SW480 (cell line): ENCODE measurements around the gene PDE6A.

Experiments used
- DNase-seq: peaks from one replicate; pipeline ENCODE4 v3.0.0-alpha.2; 2016; ENCODE audit warnings: low spot score

PDE6A gene

DNA sequence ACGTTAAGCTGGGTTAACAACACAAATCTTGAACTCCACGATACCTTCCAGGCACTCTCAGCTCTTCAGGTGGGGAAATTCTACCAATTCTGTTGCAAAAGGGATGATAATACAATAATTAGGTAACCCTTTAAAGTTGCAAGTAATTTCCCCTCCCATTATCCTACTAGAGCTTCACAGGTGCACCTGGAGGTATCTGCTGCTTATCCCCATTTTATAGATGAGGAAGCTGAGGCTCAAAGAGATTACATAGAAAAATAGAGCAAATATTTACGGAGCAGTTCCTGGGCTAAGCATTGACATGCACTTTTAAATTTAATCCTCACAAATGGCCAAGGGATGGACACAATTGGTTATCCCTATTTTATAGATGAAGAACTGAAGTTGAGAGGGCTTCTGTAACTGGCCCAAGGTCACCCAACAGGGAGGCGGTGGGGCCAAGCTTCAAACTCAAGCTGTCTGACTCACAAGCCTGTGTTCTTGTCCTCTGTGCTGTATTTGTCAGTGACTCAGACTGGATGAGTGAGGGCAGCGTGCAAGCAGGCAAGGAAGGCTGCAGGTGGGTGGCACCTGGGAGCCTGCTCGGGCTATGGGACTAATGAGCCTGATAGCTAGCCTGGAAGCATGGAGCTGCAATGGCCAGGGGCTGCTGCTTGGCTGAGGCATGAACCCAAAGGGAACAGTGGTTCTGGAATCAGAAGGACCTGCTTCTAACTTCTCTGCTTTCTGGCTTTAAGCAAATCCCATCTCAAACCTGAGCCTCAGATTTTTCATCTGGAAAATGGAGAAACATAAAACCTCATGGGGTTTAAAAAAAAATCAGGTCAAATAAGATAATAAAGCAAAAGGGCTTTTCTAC, 105.5 kb downstream of the PDE6A start:
- no peak for DNase-seq

DNA sequence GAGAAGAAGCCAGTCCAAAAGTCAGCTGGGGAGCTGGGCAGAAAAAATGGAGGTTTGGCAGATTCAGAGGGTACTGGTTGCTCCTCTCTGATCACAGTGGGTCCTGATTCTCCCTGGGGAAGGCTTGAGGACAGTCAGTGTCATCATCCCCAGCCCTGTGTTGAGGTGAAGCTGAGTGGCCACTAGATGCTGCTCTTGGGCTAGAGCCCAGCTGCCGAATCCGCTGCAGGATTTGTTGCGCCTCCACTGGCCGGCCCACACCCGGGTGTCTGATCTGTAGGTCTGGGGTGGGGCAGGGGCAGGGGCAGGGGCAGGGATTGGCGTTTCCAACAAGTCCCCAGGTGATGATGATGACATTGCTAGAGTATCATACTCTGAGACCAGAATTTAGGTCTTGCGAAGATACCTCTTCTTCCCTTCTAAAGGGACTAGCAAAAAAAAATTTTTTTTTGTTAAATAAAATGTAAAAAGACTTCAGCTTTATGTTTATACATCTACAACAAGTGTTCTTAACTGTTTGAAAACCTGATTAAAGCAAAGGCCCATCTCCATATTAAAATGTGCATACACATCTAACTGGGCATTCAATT, 106.8 kb downstream of the PDE6A start:
- peak; percentile 64 for DNase-seq

DNA sequence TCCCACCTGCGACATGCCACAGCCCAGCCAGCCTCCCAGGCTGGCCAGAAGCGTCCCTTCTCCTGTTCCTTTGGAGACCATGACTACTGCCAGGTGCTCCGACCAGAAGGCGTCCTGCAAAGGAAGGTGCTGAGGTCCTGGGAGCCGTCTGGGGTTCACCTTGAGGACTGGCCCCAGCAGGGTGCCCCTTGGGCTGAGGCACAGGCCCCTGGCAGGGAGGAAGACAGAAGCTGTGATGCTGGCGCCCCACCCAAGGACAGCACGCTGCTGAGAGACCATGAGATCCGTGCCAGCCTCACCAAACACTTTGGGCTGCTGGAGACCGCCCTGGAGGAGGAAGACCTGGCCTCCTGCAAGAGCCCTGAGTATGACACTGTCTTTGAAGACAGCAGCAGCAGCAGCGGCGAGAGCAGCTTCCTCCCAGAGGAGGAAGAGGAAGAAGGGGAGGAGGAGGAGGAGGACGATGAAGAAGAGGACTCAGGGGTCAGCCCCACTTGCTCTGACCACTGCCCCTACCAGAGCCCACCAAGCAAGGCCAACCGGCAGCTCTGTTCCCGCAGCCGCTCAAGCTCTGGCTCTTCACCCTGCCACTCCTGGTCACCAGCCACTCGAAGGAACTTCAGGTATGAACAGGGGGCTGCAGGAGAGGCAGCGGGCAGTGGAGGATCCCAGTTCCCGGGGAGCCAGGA, 108.0 kb downstream of the PDE6A start:
- DNase-seq = no peak

DNA sequence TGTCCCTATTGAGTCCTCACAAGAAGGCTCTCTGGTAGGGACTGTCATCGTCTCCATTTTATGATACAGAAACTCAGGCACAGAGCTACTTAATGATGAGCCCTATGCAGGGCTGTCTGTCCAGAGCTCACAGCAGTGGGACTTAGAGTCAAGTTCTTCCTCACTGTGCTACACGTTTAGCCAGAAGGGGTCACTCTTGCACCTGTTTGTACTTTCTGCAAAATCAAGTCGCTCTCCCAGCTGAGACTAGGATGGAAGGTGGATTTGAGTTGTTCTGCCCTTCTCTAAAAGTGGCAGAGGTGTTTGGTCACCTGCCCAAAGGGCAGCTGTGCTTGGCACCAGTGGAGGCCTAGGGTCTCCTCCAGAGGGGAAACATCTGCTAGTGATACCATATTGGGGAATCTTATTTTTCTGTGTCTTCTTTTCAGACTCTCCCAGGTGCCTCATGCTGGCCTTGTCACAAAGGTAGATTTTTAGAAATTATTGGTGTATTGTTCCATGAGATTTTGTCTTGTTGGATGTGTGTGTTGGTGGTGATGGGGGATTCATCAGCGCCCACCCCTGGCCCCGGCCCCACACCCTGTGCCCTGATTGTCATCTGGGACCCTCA, 110.2 kb downstream of the PDE6A start:
- peak; percentile 70 for DNase-seq

DNA sequence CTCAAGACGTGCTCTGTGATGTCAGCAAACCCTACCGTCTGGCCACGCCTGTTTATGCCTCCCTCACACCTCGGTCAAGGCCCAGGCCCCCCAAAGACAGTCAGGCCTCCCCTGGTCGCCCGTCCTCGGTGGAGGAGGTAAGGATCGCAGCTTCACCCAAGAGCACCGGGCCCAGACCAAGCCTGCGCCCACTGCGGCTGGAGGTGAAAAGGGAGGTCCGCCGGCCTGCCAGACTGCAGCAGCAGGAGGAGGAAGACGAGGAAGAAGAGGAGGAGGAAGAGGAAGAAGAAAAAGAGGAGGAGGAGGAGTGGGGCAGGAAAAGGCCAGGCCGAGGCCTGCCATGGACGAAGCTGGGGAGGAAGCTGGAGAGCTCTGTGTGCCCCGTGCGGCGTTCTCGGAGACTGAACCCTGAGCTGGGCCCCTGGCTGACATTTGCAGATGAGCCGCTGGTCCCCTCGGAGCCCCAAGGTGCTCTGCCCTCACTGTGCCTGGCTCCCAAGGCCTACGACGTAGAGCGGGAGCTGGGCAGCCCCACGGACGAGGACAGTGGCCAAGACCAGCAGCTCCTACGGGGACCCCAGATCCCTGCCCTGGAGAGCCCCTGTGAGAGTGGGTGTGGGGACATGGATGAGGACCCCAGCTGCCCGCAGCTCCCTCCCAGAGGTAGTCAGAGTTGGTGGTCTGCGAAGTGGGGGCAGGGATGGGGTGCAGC, 111.3 kb downstream of the PDE6A start:
- no peak for DNase-seq

DNA sequence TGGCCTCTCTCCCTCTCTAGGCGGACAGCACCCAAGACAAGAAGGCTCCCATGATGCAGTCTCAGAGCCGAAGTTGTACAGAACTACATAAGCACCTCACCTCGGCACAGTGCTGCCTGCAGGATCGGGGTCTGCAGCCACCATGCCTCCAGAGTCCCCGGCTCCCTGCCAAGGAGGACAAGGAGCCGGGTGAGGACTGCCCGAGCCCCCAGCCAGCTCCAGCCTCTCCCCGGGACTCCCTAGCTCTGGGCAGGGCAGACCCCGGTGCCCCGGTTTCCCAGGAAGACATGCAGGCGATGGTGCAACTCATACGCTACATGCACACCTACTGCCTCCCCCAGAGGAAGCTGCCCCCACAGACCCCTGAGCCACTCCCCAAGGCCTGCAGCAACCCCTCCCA, 112.0 kb downstream of the PDE6A start:
- no peak for DNase-seq

DNA sequence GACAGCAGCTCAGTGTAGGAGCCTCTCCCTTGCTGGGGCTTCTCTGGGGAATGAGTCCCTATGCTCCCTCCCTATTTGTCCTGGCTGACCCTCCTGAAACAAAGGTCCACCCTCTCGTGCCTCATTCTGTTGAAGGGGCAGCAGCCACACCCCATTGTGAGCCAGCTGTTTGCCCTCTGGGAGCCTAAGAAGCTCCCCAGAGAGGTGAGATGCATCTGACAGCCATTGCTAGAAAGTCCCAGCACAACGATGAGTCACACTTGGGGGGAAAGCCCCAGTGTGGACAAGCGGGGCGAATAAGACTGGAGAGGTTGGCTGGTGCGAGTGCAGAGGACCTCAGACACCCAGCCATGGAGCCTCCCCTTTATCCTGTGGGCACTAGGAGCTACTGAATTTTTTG, 113.1 kb downstream of the PDE6A start:
- DNase-seq = no peak

DNA sequence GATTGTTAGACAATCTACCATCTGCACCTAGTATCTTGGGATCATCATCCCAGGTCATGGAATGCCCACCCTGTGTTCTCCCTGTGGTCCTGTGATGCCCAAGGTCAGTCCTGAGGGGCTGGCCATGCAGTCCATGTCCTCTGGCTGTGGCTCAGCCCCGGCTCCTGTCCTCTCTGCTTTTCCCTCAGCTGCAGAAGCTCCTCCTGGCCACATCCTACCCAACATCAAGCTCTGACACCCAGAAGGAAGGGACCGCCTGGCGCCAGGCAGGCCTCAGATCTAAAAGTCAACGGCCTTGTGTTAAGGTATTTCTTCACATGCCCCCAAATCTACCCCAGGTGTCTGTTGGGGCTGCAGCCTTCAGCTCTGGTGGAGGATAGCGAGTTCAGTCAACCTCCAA, 114.0 kb downstream of the PDE6A start:
- DNase-seq = no peak

DNA sequence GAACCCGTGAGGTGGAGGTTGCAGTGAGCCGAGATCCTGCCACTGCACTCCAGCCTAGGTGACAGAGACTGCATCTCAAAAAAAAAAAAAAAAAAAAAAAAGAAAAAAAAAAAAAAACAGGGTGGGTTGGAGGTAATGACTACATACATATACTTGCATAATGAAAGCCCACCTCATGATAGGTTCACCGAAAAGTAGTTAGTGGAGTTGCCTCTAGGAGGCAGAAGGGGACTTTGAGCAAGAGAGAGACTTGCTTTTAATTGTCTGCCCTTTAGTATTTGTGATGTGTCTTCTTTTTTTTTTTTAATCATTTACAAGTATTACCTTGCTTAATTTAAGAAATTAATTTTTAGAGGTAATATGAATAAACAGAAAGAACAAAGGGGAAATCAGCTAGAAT, 114.6 kb downstream of the PDE6A start:
- DNase-seq = no peak

DNA sequence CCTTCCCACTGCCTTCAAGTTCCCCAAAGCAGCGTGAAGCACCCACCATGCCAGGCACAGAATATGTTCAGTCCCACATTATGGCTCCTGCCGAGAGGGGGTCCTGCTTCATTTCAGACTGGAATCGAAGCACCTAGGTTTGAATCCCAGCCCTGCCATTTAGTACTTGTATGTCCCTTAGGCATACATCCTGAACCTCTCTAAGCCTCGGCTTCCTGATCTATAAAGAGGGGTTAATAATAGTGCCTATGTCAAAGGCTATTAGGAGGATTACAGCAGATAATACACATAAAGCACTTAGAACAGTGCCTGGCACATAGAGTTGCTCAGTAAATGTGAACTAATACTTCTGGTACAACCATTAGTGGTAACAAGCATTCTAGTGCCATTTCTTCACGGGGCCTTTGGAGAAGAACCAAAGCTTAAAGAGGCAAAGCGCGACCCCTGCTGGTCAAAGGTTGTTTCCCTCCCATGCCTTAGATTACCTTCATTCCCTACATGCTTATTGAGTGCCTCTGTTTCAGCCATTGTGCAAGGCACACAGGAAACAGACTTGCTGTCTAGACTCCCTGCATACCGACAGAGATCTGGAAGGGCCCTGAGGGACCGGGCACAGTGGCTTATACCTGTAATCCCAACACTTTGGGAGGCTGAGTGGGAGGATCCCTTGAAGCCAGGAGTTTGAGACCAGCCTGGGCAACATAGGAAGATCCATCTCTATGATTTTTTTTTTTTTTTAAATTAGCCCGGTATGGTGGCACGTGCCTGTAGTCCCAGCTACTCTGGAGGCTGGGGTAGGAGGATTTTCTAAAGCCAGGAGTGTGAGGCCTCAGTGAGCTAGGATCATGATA, 116.2 kb downstream of the PDE6A start:
- DNase-seq = peak; percentile 86

DNA sequence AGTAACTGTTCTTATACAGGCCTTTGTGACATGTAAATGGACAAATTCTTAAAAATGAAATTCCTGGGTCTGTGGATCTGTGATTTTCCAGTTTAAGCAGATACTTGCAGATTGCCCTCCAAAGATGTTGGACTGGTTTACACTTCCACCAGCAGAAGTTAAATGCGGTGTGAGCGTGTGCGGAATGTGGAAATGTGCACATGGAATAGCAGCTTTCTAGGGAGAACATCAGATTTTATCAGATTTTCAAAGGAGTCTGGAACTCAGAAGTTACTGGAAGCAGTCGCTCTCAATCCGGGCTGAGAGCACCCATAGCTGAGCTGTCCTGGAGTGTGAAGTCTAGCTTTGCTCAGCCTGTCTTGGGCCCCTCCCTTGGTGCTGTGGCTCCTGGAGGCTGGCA, 117.0 kb downstream of the PDE6A start:
- DNase-seq = no peak

DNA sequence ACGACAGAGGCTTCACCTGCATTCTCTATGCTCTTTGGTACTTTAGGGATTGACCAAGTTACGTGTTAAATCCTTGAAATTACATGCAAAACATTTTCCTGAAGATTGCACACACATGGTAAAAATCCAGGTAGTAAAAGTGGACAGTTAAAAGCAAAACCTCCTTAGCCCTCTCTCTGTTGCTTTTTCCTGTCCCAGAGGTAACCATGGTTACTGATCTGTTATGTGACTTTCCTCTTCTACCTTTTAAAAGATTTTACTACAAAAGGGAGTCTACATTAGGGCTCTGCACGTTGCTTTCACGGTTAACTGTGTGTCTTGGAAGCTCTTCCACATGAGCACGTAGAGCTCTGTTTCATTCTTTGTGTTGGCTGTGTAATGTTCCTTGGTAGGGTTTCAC, 117.5 kb downstream of the PDE6A start:
- DNase-seq = no peak

DNA sequence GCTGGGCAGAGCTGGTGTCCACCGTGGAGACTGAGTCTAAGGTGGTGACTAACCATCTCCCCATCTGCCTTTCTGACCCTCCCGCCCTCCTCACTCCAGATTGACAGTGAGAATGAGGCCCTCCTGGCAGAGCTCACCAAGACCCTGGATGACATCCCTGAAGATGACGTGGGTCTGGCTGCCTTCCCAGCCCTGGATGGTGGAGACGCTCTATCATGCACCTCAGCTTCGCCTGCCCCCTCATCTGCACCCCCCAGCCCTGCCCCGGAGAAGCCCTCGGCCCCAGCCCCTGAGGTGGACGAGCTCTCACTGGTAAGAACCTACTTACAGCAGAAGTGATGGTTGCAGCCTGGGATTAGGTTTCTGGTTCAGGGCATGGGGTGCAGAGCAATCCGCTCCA, 118.0 kb downstream of the PDE6A start:
- DNase-seq = no peak

DNA sequence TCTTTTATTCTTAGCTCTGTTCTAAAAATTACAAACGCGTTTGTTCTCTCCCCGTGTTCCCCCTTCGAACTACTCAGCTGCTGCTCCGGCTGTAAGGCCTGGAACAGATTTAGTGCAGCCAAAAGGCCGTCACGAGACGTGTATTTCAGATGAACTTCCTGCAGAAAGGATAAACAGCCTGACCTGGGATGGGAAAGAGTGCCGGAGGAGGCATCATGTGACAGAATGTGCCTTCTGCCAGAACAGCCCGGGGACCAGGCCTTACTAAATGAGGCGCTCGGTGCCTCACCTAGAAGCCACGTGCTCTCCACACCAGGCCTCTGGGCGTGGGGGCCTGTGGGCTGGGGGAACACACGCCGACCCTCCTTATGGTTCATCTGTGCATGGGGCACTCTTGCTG, 119.7 kb downstream of the PDE6A start:
- no peak for DNase-seq

DNA sequence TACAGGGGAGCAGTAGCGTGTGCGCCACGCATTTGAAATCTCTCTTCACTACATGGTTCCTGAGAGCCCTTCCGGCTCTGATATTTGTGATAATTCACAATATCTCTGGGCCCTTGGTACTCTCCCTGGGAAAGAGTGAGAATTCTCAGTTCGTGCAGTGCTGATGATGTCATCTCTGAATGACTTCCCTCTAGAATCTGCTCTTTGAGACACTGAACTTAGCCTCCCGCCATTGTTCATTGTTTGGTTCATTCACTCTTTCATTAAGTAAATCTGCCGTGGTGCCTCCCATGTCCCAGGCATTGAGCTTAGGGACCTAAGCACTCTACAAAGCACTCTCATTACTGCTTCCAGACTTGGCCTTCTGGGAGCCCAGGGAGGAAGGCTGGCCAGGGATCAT, 120.5 kb downstream of the PDE6A start:
- no peak for DNase-seq

DNA sequence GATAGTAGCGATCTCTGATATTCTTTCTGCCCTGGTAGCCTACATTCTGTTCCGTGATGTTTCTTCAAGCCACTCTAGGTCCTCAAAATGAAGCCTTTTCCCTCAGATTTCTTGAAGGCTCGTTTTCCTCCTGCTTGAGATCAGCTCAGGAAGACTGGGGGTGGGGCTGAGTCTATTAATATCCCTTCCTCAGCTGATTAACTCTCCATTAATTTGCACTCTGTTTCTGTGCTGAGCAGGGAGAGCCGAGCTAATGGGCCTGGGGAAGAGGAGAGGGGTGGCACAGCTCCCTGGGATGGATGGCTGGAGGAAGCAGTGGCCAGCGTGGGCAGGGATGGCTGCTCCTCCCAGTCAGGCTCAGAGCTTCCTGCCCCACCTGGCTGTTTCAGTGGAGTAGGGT, 121.2 kb downstream of the PDE6A start:
- DNase-seq = no peak

DNA sequence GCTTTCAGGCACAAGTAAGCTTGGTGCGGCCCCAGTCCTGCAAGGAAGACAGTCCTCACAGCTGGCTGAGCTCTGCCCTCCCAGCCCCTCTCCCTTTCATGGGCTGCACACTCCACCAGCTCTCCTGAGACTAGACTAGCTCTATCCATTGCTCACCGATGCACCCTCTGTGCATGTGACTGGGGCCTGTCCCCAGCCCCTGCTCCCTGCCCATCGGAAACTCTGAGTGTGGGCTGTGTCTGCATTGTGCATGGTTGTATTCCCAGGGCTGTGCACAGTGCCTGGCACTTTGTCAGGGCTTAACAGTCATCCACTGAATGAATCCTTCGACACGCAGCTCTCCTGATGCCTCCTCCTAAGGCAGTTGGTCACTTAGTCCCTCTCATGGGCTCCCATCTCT, 122.3 kb downstream of the PDE6A start:
- DNase-seq = no peak

DNA sequence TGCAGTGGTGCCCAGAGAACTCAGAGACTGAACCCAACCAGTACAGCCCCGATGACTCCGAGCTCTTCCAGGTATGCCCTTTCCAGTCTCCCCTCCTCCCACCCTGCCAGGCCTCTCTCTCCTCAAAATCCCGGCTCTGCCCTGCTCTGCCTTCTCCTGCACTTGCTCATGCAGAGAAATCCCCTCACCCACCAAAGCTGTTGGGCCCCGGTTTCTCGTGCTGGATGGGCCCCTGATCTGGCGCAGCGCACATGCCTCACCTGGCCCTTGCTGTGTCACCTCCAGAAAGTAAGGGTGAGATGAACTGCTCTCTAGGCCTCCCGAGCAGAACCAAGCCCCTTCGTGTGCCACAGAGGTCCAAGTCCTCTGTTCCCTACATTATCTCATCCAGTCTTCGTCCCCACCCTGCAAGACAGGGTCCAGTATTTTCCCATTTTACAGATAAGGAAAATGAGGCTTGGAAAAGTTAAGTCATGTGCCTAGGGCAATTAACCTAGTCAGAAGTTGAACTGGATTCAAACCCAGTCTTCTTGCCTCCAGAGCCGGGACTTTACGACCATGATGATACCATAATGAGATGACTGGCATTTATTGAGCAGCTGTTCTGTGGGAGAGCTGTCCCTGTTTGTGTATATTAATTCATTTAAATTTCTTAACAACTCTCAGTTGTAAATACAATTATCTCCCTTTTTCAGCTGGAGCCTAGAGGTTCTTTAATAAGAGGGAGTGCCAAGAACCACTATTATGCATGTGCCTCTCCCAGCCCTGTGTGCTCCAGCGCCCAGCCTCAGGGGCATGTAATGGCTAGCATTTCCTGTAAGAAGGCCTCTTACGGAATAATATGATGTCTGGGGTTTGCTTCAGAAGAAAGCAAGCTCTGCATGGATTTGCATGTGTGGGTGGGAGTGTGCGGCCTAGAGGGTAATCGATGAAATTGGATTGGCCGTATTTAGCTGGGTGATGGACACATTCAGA, 123.8 kb downstream of the PDE6A start:
- no peak for DNase-seq

DNA sequence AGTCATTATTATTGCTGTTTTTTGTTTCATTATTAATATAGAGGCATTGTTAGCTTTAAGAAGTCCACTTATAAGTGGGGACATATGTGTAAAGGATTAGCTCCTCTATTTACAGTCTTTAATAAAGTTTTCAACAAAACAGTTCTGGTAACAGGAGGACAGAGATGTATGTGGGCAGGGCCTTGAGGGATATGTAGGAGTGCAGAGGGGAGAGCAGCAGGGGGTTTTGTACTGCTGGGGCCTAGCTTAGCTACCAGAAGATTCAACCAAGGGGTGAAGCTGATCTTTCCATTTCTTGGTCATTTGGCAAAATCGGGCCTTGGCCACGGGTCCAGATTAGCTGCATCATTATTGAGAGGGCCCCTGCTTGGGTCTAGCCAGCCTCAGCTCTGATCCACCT, 124.6 kb downstream of the PDE6A start:
- DNase-seq = no peak

DNA sequence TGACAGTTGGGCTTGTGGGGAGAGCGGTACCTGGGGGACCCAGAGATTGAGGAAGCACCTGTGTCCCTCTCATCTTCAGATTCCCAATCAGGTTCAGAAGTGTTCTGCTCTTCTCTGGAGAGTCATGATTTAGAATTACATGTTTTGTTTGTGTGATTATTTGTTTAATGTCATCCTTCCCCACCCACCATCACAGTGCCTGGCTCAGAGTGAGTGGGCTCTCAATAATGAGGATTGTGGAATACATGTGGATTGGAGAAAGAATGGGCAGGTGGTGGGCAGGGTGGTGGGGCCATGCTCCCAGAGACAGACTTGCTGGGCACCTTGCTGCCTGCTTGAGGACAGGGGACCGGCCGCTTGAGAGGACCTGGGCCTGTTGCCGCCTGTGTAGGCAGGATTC, 126.5 kb downstream of the PDE6A start:
- no peak for DNase-seq
